Gastrocnemius medialis (tissue), 4 donors: Measurements from ENCODE around the gene ATF7. TPM values are rescaled to one million over a fixed set of nuclear protein-coding genes. Genes with fewer than 3 reads are reported as not detected.

ENCODE experiments used
- ATAC-seq, 2 donors: fragments of 150-250 bp; one replicate each; pipeline ENCODE4 v1.9.1; 2016
- DNase-seq, 2 donors: peaks; one replicate each; pipeline ENCODE4 v3.0.0-alpha.2; 2019
- H3K27ac ChIP-seq, 4 donors: fragments of 200-600 bp; sonication (generic); 1 replicate in 1 of 4; 2 replicates in 3 of 4; pipeline ENCODE4 v1.5.1; 2016 to 2018; ENCODE audit warnings: mild to moderate bottlenecking in 2 of 4, moderate library complexity in 1 of 4
- H3K27me3 ChIP-seq, 3 donors: fragments of 200-600 bp; sonication (generic) in 2 of 3; 1 replicate in 1 of 3; 2 replicates in 2 of 3; pipeline versions ENCODE4 v1.5.1 to v1.6.0; 2016 to 2019; ENCODE audit warnings: mild to moderate bottlenecking in 1 of 3, moderate library complexity in 1 of 3
- H3K36me3 ChIP-seq, 2 donors: fragments of 200-600 bp; sonication (generic) in 1 of 2; one replicate each; pipeline ENCODE4 v1.5.1; 2017 to 2018
- H3K4me1 ChIP-seq, 2 donors: fragments of 200-600 bp; sonication (generic) in 1 of 2; one replicate each; pipeline ENCODE4 v1.5.1; 2016 to 2017; ENCODE audit warnings: mild to moderate bottlenecking in 2 of 2
- H3K4me3 ChIP-seq, 4 donors: fragments of 200-600 bp; sonication (generic) in 3 of 4; 1 replicate in 1 of 4; 2 replicates in 3 of 4; pipeline ENCODE4 v1.5.1; 2016 to 2019; ENCODE audit warnings: mild to moderate bottlenecking in 2 of 4
- H3K9me3 ChIP-seq, 3 donors: fragments of 200-600 bp; sonication (generic) in 2 of 3; 1 replicate in 1 of 3; 2 replicates in 2 of 3; pipeline ENCODE4 v1.5.1; 2016 to 2019
- CTCF ChIP-seq, 5 experiments: fragments of 450-650 bp in 3 of 5; fragments of 200-600 bp in 2 of 5; sonication (generic) in 2 of 5; IDR thresholded peaks in 4 of 5; conservative IDR thresholded peaks in 1 of 5; 1 replicate in 4 of 5; 2 replicates in 1 of 5; pipeline ENCODE4 v1.5.1; 2016 to 2019; ENCODE audit warnings: antibody characterized with exemption in 5 of 5, mild to moderate bottlenecking in 3 of 5, moderate library complexity in 3 of 5
- POLR2A ChIP-seq, 2 donors: fragments of 450-650 bp; IDR thresholded peaks; one replicate each; pipeline ENCODE4 v1.6.1; 2017; ENCODE audit warnings: antibody characterized with exemption in 2 of 2, mild to moderate bottlenecking in 2 of 2, moderate library complexity in 2 of 2
- in situ Hi-C, 4 donors: fragments of 200-750 bp; cut with MboI; loops; one replicate each; pipeline versions ENCODE4 v1.15.0 to v1.8.0; 2017; ENCODE audit warnings: low sequenced_read_pairs in 4 of 4
- intact Hi-C: fragments of 100-400 bp; cut with DNase I; formaldehyde crosslinking; loops from one replicate; pipeline ENCODE4 v1.15.1; 2023; ENCODE audit warnings: low total_unique reads
- total RNA-seq, 4 donors: library from RNA; depleted of rRNA; stranded (reverse); fragments of >200 nt; gene quantifications; one replicate each; pipeline versions ENCODE4 v1.1.0 to v1.2.3, GENCODE V29; 2016

ATF7 gene
- total RNA-seq, 4 donors from 2014 or later, result 21.9 to 47.9 (median 26.3) TPM

GRCh38 chr12:53631721-53632120, 5.5 kb upstream of the ATF7 start:
- TF ChIP-seq CTCF (IDR thresholded peaks at IDR 0.05 in 4 of 5, conservative IDR thresholded peaks at IDR 0.05 in 1 of 5) (no peak), POLR2A (IDR thresholded peaks at IDR 0.05) (no peak)

GRCh38 chr12:53627919-53628318, 1.7 kb upstream of the ATF7 start:
- no peaks in the 10 kb centered on the region for H3K36me3 ChIP-seq
- no peaks in the 10 kb centered on the region for H3K9me3 ChIP-seq
- H3K27ac ChIP-seq, result no peak overlapping the region
- in situ Hi-C loops (loop anchor here in 3 of 4 donors (5.0 to 10.0 kb wide), 3 partner anchors 47 to 83 kb away; partner anchors contain the start of gene ATP5MC2 (in 2 of the 3)), intact Hi-C loops (loop anchor here (2.0 to 5.0 kb wide), 3 partner anchors 25 to 177 kb away; partner anchors contain the start of gene CALCOCO1)
- no peak for TF ChIP-seq CTCF (IDR thresholded peaks at IDR 0.05 in 4 of 5, conservative IDR thresholded peaks at IDR 0.05 in 1 of 5)
- TF ChIP-seq POLR2A (IDR thresholded peaks at IDR 0.05), result no peak
- no peak overlapping the region for H3K4me3 ChIP-seq
- ATAC-seq (no peak), DNase-seq (no peak)
- no peaks in the 10 kb centered on the region for H3K27me3 ChIP-seq
- H3K4me1 ChIP-seq, result peaks cover 29 to 31% of the 10 kb centered on the region in 2 donors

More at GRCh38 chr12:53631721-53632120, 5.5 kb upstream of the ATF7 start:
- no peaks in the 10 kb centered on the region for H3K36me3 ChIP-seq
- peaks cover 3% of the 10 kb centered on the region in 2 donors for H3K4me1 ChIP-seq
- H3K4me3 ChIP-seq, result no peak overlapping the region
- no peaks in the 10 kb centered on the region for H3K9me3 ChIP-seq
- H3K27ac ChIP-seq, result no peak overlapping the region
- in situ Hi-C loops, result no loop called here
- H3K27me3 ChIP-seq, result no peaks in the 10 kb centered on the region
- intact Hi-C loops, result no loop called here
- ATAC-seq, result no peak
- DNase-seq, result no peak

- no peaks in the 10 kb centered on the region for H3K36me3 ChIP-seq
- no peaks in the 10 kb centered on the region for H3K27me3 ChIP-seq
- peak overlapping the region; percentile 93 to 96 (median 95) for H3K27ac ChIP-seq
- in situ Hi-C loops (loop anchor here in 3 of 4 donors (5.0 to 10.0 kb wide), 3 partner anchors 48 to 82 kb away; partner anchors contain the start of gene ATP5MC2 (in 2 of the 3)), intact Hi-C loops (loop anchor here (1.0 to 5.0 kb wide), 4 partner anchors 24 to 176 kb away; partner anchors contain the start of genes ATP5MC2 and CALCOCO1)
- no peaks in the 10 kb centered on the region for H3K9me3 ChIP-seq
- ATAC-seq, result peak in 1 of 2 donors; percentile 5
- TF ChIP-seq POLR2A (IDR thresholded peaks at IDR 0.05) (no peak), CTCF (IDR thresholded peaks at IDR 0.05 in 4 of 5, conservative IDR thresholded peaks at IDR 0.05 in 1 of 5) (no peak)
- H3K4me1 ChIP-seq, result peaks cover 36% of the 10 kb centered on the region in 2 donors
- peak overlapping the region; percentile 67 to 88 (median 78) for H3K4me3 ChIP-seq
- no peak for DNase-seq
Measured at GRCh38 chr12:53626702-53627169, 554 bp upstream of the ATF7 start.

GRCh38 chr12:53625373-53625945, 723 bp downstream of the ATF7 start:
- Histone ChIP-seq H3K4me1 (peaks cover 36 to 47% of the 10 kb centered on the region in 2 donors), H3K27ac (peak overlapping the region; percentile 93 to 96 (median 95)), H3K27me3 (no peaks in the 10 kb centered on the region), H3K36me3 (no peaks in the 10 kb centered on the region), H3K9me3 (no peaks in the 10 kb centered on the region), H3K4me3 (peak overlapping the region; percentile 67 to 88 (median 78))
- DNase-seq, result no peak
- no peak for ATAC-seq
- no peak for TF ChIP-seq CTCF (IDR thresholded peaks at IDR 0.05 in 4 of 5, conservative IDR thresholded peaks at IDR 0.05 in 1 of 5)
- TF ChIP-seq POLR2A (IDR thresholded peaks at IDR 0.05), result no peak
- in situ Hi-C loops (loop anchor here in 3 of 4 donors (5.0 to 10.0 kb wide), 3 partner anchors 49 to 81 kb away; partner anchors contain the start of gene ATP5MC2 (in 2 of the 3)), intact Hi-C loops (loop anchor here (5.0 kb wide), 1 partner anchor 102 kb away; the partner anchor contains the start of gene CALCOCO1)
